GM23338 (cell line): Measurements from ENCODE around the gene B3GNT4. TPM values are rescaled to one million over a fixed set of nuclear protein-coding genes. Genes with fewer than 3 reads are reported as not detected.

Experiments used
- ATAC-seq: fragments of 200-7000 bp; cut with Tn5 transposase; 3 replicates; pipeline ENCODE4 v1.9.1; 2020
- DNase-seq: peaks from one replicate; pipeline ENCODE4 v3.0.0-alpha.2; 2015; ENCODE audit warnings: low spot score
- H2AFZ ChIP-seq: fragments of 200-600 bp; sonication (generic); 2 replicates; pipeline ENCODE4 v1.8.0; 2016; ENCODE audit warnings: antibody characterized with exemption, mild to moderate bottlenecking, moderate library complexity
- H3F3A ChIP-seq: fragments of 200-600 bp; sonication (generic); replicated peaks from 2 replicates; pipeline ENCODE4 v1.8.0; 2017; ENCODE audit warnings: antibody characterized with exemption, mixed run types, low read depth
- H3K27ac ChIP-seq: fragments of 200-600 bp; sonication (generic); 2 replicates; pipeline ENCODE4 v1.6.1; 2016; ENCODE audit warnings: low read depth
- H3K27me3 ChIP-seq: fragments of 200-600 bp; sonication (generic); 2 replicates; pipeline ENCODE4 v1.8.0; 2016; ENCODE audit warnings: mild to moderate bottlenecking, mixed run types, moderate library complexity; ENCODE audit not compliant: insufficient read depth
- H3K36me3 ChIP-seq: fragments of 200-600 bp; sonication (generic); 2 replicates; pipeline ENCODE4 v1.8.0; 2016; ENCODE audit warnings: mild to moderate bottlenecking; ENCODE audit not compliant: insufficient read depth
- H3K4me1 ChIP-seq: fragments of 200-600 bp; sonication (generic); 2 replicates; pipeline ENCODE4 v1.8.0; 2016; ENCODE audit warnings: mild to moderate bottlenecking, moderate library complexity; ENCODE audit not compliant: insufficient read depth
- H3K4me2 ChIP-seq: fragments of 200-600 bp; sonication (generic); 2 replicates; pipeline ENCODE4 v1.7.1; 2017; ENCODE audit warnings: mixed run types
- H3K4me3 ChIP-seq: fragments of 200-600 bp; sonication (generic); 2 replicates; pipeline ENCODE4 v1.6.1; 2016; ENCODE audit warnings: mixed run types
- H3K79me2 ChIP-seq: fragments of 200-600 bp; sonication (generic); replicated peaks from 2 replicates; pipeline ENCODE4 v1.8.0; 2017; ENCODE audit warnings: mild to moderate bottlenecking; ENCODE audit not compliant: insufficient read depth
- H3K9me2 ChIP-seq: fragments of 200-600 bp; sonication (generic); 2 replicates; pipeline ENCODE4 v1.8.0; 2017; ENCODE audit not compliant: insufficient read depth
- H4K20me1 ChIP-seq: fragments of 200-600 bp; sonication (generic); replicated peaks from 2 replicates; pipeline ENCODE4 v1.8.0; 2017; ENCODE audit warnings: mild to moderate bottlenecking; ENCODE audit not compliant: insufficient read depth
- H3K27ac Mint-ChIP-seq: 2 replicates; pipeline ENCODE4 v1.8.0; 2020; ENCODE audit warnings: inconsistent platforms, mild to moderate bottlenecking, moderate library complexity, mixed read lengths
- H3K27me3 Mint-ChIP-seq: 3 replicates; pipeline ENCODE4 v1.8.0; 2022; ENCODE audit warnings: low read depth, mild to moderate bottlenecking, moderate library complexity, mixed read lengths, inconsistent platforms; ENCODE audit not compliant: insufficient read depth, poor library complexity
- H3K36me3 Mint-ChIP-seq: 3 replicates; pipeline ENCODE4 v1.8.0; 2021; ENCODE audit warnings: low read depth, mild to moderate bottlenecking, inconsistent platforms, moderate library complexity, mixed read lengths
- H3K4me1 Mint-ChIP-seq: 3 replicates; pipeline ENCODE4 v1.8.0; 2020; ENCODE audit warnings: mild to moderate bottlenecking, inconsistent platforms, mixed read lengths
- H3K4me3 Mint-ChIP-seq: 3 replicates; pipeline ENCODE4 v1.8.0; 2021; ENCODE audit warnings: moderate library complexity, mild to moderate bottlenecking, inconsistent platforms, mixed read lengths
- H3K9me3 Mint-ChIP-seq: 3 replicates; pipeline ENCODE4 v1.8.0; 2020; ENCODE audit warnings: moderate library complexity, mild to moderate bottlenecking, inconsistent platforms, mixed read lengths
- CREB1 ChIP-seq: fragments of 250-450 bp; sonication (Bioruptor Pico); IDR thresholded peaks from 2 replicates; pipeline ENCODE4 v1.5.0; 2020; ENCODE audit warnings: low read depth, mild to moderate bottlenecking, moderate library complexity
- EZH2 ChIP-seq: fragments of 200-600 bp; sonication (generic); IDR thresholded peaks from one replicate; pipeline ENCODE4 v1.8.0; 2017; ENCODE audit warnings: antibody characterized with exemption, mild to moderate bottlenecking, low read depth; ENCODE audit not compliant: unreplicated experiment
- JUNB ChIP-seq: IDR thresholded peaks from one replicate; pipeline ENCODE4 v1.6.1; 2016; ENCODE audit warnings: antibody characterized with exemption; ENCODE audit not compliant: unreplicated experiment
- NANOG ChIP-seq: IDR thresholded peaks from 2 replicates; pipeline ENCODE4 v1.6.1; 2016; ENCODE audit warnings: antibody characterized with exemption, borderline replicate concordance
- ZNF114 ChIP-seq: fragments of 250-450 bp; sonication (Bioruptor Pico); IDR thresholded peaks from 2 replicates; pipeline ENCODE4 v1.5.0; 2020; ENCODE audit warnings: mild to moderate bottlenecking, moderate library complexity
- ZNF331 ChIP-seq: fragments of 250-450 bp; sonication (Bioruptor Pico); IDR thresholded peaks from 2 replicates; pipeline ENCODE4 v1.5.0; 2020; ENCODE audit warnings: low read depth, mild to moderate bottlenecking, moderate library complexity
- polyA plus RNA-seq: library from polyadenylated mRNA; unstranded; fragments of >200 nt; fragmentation: Nextera tagmentation; extraction: Ambion mirVana; gene quantifications from 2 replicates; pipeline ENCODE4 v1.2.1, GENCODE V29; 2016
- total RNA-seq: library from RNA; depleted of rRNA; stranded (reverse); fragments of >200 nt; shearing (Covaris generic); gene quantifications from 2 replicates; pipeline ENCODE4 v1.2.3, GENCODE V29; 2014
- TF ChIP-seq, protein P1 (sequence below): IDR thresholded peaks from one replicate; pipeline ENCODE4 v1.6.1; 2018; ENCODE audit warnings: antibody characterized with exemption; ENCODE audit not compliant: unreplicated experiment
- TF ChIP-seq, protein P2 (sequence below), 2 experiments: fragments of 200-600 bp in 1 of 2; sonication (generic) in 1 of 2; conservative IDR thresholded peaks; 2 replicates each; pipeline versions ENCODE4 v1.5.1 to v1.6.1; 2016 to 2017; ENCODE audit warnings: antibody characterized with exemption in 2 of 2, low read depth in 2 of 2, mild to moderate bottlenecking in 2 of 2, moderate library complexity in 1 of 2
- TF ChIP-seq, protein P3 (sequence below): fragments of 250-450 bp; sonication (Bioruptor Pico); IDR thresholded peaks from 2 replicates; pipeline ENCODE4 v1.5.0; 2020; ENCODE audit warnings: mild to moderate bottlenecking, moderate library complexity

The B3GNT4 gene
- total and polyA plus RNA-seq, 2 experiments from 2014 or later: 0.80 to 1.8 TPM

DNA sequence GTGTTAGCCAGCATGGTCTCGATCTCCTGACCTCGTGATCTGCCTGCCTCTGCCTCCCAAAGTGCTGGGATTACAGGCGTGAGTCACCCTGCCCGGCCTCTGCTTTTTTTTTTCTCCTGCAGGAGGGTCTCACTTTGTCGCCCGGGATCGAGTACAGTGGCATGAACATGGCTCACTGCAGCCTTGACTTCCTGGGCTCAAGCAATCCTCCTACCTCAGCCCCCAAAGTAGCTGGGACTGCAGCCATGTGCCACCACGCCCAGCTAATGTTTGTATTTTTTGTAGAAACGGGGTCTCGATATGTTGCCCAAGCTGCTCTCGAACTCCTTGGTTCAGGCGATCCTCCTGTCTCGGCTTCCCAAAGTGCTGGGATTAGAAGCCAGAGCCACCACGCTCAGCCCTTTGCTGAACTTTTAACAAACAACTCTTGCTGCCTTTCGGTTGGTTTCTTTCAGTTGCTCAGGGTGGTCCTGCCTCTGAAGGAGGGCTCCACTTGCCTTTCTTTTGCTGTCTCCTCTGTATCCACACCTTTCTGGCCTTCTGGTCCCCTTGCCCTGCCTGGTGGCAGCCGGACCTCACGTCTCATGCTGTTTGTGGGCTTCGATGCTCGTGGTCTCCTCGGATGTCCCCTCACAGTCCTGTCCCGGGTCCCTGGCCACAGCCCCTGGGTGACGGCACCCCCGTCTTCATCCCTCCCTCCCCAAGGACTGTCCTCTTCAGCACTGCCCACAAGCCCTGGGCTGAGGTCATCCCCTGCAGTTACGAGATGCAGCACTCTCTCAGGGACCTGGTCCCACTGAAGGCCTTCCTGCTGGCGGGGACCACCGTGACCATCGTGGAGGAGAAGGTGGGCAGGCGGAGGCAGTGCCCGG is 3.8 kb upstream of the B3GNT4 start:
- H3K4me1 Mint-ChIP-seq: peaks cover 5% of the 10 kb centered on the region; the same call in 2 of the 3 replicates
- H3K36me3 ChIP-seq: no peaks in the 10 kb centered on the region
- no peaks in the 10 kb centered on the region; the same call in 1 of the 2 replicates for H3K9me2 ChIP-seq
- H3K9me3 Mint-ChIP-seq: peaks cover 7% of the 10 kb centered on the region; the same call in 1 of the 3 replicates
- H3K27me3 ChIP-seq: peaks cover 29% of the 10 kb centered on the region
- H3K79me2 ChIP-seq: no peaks in the 10 kb centered on the region
- H3K36me3 Mint-ChIP-seq: no peaks in the 10 kb centered on the region
- no peaks in the 10 kb centered on the region for H4K20me1 ChIP-seq
- H3K4me3 ChIP-seq: no peak overlapping the region
- H3K27ac ChIP-seq: no peak overlapping the region
- peaks cover 19% of the 10 kb centered on the region for H3K27me3 Mint-ChIP-seq
- TF ChIP-seq, protein P1, sequence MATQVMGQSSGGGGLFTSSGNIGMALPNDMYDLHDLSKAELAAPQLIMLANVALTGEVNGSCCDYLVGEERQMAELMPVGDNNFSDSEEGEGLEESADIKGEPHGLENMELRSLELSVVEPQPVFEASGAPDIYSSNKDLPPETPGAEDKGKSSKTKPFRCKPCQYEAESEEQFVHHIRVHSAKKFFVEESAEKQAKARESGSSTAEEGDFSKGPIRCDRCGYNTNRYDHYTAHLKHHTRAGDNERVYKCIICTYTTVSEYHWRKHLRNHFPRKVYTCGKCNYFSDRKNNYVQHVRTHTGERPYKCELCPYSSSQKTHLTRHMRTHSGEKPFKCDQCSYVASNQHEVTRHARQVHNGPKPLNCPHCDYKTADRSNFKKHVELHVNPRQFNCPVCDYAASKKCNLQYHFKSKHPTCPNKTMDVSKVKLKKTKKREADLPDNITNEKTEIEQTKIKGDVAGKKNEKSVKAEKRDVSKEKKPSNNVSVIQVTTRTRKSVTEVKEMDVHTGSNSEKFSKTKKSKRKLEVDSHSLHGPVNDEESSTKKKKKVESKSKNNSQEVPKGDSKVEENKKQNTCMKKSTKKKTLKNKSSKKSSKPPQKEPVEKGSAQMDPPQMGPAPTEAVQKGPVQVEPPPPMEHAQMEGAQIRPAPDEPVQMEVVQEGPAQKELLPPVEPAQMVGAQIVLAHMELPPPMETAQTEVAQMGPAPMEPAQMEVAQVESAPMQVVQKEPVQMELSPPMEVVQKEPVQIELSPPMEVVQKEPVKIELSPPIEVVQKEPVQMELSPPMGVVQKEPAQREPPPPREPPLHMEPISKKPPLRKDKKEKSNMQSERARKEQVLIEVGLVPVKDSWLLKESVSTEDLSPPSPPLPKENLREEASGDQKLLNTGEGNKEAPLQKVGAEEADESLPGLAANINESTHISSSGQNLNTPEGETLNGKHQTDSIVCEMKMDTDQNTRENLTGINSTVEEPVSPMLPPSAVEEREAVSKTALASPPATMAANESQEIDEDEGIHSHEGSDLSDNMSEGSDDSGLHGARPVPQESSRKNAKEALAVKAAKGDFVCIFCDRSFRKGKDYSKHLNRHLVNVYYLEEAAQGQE: no peak
- TF ChIP-seq EZH2: no peak
- no peak for TF ChIP-seq NANOG
- TF ChIP-seq, protein P2, sequence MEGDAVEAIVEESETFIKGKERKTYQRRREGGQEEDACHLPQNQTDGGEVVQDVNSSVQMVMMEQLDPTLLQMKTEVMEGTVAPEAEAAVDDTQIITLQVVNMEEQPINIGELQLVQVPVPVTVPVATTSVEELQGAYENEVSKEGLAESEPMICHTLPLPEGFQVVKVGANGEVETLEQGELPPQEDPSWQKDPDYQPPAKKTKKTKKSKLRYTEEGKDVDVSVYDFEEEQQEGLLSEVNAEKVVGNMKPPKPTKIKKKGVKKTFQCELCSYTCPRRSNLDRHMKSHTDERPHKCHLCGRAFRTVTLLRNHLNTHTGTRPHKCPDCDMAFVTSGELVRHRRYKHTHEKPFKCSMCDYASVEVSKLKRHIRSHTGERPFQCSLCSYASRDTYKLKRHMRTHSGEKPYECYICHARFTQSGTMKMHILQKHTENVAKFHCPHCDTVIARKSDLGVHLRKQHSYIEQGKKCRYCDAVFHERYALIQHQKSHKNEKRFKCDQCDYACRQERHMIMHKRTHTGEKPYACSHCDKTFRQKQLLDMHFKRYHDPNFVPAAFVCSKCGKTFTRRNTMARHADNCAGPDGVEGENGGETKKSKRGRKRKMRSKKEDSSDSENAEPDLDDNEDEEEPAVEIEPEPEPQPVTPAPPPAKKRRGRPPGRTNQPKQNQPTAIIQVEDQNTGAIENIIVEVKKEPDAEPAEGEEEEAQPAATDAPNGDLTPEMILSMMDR (conservative IDR thresholded peaks at IDR 0.05; ENCODE audit: low read depth in 2 of 2): no peak
- TF ChIP-seq ZNF331: no peak
- TF ChIP-seq ZNF114 (CRISPR knock-in tag): no peak
- TF ChIP-seq JUNB: no peak
- no peak for TF ChIP-seq CREB1 (CRISPR knock-in tag)
- TF ChIP-seq, protein P3, sequence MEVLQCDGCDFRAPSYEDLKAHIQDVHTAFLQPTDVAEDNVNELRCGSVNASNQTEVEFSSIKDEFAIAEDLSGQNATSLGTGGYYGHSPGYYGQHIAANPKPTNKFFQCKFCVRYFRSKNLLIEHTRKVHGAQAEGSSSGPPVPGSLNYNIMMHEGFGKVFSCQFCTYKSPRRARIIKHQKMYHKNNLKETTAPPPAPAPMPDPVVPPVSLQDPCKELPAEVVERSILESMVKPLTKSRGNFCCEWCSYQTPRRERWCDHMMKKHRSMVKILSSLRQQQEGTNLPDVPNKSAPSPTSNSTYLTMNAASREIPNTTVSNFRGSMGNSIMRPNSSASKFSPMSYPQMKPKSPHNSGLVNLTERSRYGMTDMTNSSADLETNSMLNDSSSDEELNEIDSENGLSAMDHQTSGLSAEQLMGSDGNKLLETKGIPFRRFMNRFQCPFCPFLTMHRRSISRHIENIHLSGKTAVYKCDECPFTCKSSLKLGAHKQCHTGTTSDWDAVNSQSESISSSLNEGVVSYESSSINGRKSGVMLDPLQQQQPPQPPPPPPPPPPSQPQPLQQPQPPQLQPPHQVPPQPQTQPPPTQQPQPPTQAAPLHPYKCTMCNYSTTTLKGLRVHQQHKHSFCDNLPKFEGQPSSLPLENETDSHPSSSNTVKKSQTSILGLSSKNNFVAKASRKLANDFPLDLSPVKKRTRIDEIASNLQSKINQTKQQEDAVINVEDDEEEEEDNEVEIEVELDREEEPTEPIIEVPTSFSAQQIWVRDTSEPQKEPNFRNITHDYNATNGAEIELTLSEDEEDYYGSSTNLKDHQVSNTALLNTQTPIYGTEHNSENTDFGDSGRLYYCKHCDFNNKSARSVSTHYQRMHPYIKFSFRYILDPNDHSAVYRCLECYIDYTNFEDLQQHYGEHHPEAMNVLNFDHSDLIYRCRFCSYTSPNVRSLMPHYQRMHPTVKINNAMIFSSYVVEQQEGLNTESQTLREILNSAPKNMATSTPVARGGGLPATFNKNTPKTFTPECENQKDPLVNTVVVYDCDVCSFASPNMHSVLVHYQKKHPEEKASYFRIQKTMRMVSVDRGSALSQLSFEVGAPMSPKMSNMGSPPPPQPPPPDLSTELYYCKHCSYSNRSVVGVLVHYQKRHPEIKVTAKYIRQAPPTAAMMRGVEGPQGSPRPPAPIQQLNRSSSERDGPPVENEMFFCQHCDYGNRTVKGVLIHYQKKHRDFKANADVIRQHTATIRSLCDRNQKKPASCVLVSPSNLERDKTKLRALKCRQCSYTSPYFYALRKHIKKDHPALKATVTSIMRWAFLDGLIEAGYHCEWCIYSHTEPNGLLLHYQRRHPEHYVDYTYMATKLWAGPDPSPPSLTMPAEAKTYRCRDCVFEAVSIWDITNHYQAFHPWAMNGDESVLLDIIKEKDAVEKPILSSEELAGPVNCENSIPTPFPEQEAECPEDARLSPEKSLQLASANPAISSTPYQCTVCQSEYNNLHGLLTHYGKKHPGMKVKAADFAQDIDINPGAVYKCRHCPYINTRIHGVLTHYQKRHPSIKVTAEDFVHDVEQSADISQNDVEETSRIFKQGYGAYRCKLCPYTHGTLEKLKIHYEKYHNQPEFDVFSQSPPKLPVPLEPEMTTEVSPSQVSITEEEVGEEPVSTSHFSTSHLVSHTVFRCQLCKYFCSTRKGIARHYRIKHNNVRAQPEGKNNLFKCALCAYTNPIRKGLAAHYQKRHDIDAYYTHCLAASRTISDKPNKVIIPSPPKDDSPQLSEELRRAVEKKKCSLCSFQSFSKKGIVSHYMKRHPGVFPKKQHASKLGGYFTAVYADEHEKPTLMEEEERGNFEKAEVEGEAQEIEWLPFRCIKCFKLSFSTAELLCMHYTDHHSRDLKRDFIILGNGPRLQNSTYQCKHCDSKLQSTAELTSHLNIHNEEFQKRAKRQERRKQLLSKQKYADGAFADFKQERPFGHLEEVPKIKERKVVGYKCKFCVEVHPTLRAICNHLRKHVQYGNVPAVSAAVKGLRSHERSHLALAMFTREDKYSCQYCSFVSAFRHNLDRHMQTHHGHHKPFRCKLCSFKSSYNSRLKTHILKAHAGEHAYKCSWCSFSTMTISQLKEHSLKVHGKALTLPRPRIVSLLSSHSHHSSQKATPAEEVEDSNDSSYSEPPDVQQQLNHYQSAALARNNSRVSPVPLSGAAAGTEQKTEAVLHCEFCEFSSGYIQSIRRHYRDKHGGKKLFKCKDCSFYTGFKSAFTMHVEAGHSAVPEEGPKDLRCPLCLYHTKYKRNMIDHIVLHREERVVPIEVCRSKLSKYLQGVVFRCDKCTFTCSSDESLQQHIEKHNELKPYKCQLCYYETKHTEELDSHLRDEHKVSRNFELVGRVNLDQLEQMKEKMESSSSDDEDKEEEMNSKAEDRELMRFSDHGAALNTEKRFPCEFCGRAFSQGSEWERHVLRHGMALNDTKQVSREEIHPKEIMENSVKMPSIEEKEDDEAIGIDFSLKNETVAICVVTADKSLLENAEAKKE: no peak
- H2AFZ ChIP-seq: no peak overlapping the region
- no peak overlapping the region for H3K27ac Mint-ChIP-seq
- H3K4me3 Mint-ChIP-seq: no peak overlapping the region
- H3K4me2 ChIP-seq: no peak overlapping the region
- H3F3A ChIP-seq: peaks cover 3% of the 10 kb centered on the region; the same call in 1 of the 2 replicates
- no peaks in the 10 kb centered on the region; the same call in 1 of the 2 replicates for H3K4me1 ChIP-seq
- no peak for ATAC-seq
- no peak for DNase-seq
